ENCODE results near the gene WDR93. TPM values are rescaled to one million over a fixed set of nuclear protein-coding genes. Genes with fewer than 3 reads are reported as not detected.
A peak's percentile ranks its signal among the peaks of the same experiment; 100 is the strongest.

The WDR93 gene
- under 1 TPM in 8 of 12 donors, not detected in 4; 0.12 to 0.39 (median 0.23) TPM for polyA plus RNA-seq (ENCODE audit: insufficient read length in 12 of 12)
- long read RNA-seq, donor 1, partial matches to known transcripts, result 7 of 7 reads
- long read RNA-seq, donor 1, other reads (novel, unspliced or antisense), result 0 of 7 reads
- long read RNA-seq, donor 2, result 0 reads
- long read RNA-seq, donor 3, result 0 reads
- long read RNA-seq, donor 4, result 0 reads
- long read RNA-seq, donor 5, result 0 reads
- long read RNA-seq, donor 6, result 0 reads
- long read RNA-seq, donor 7, result 0 reads
- long read RNA-seq, donor 8, result 0 reads
- long read RNA-seq, donor 9, result 0 reads
- long read RNA-seq, donor 10, result 0 reads
- long read RNA-seq, donor 11, result 0 reads

GRCh38 chr15:89690276-89691218, at the start of gene WDR93, which contains the start of gene PEX11A:
Gene WDR93, plus strand, starts transcription at chr15:89690811. Its CDS starts 10,936 bp downstream, at chr15:89701747.
Gene PEX11A, minus strand, starts transcription at chr15:89690754. Its CDS starts 122 bp downstream, at chr15:89690632.
- DNase-seq, result peak; percentile 74

GRCh38 chr15:89641053-89641452, 49.6 kb upstream of the WDR93 start:
- no peak for DNase-seq

GRCh38 chr15:89642106-89642505, 48.5 kb upstream of the WDR93 start:
- DNase-seq, result no peak

DNA sequence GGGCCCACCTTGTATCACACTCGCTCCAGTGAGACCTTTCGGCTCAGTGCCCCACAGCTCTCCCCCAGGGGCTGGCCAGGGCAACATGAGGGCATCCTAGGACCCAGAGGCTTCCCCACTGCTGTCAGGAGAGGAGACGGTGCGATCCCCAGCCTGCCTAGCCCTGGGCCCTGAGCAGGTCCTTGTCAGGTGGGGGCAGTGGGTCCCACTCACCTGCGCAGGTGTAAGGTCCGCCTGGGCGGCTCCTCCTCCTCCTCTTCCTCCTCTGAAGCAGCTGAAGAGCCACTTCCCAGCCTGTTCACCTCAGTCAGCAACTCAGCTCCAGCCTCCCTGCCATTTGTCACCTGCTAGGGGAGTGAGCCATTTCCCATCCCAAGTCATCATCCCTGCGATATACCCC, 44.9 kb upstream of the WDR93 start:
- no peak for DNase-seq

DNA sequence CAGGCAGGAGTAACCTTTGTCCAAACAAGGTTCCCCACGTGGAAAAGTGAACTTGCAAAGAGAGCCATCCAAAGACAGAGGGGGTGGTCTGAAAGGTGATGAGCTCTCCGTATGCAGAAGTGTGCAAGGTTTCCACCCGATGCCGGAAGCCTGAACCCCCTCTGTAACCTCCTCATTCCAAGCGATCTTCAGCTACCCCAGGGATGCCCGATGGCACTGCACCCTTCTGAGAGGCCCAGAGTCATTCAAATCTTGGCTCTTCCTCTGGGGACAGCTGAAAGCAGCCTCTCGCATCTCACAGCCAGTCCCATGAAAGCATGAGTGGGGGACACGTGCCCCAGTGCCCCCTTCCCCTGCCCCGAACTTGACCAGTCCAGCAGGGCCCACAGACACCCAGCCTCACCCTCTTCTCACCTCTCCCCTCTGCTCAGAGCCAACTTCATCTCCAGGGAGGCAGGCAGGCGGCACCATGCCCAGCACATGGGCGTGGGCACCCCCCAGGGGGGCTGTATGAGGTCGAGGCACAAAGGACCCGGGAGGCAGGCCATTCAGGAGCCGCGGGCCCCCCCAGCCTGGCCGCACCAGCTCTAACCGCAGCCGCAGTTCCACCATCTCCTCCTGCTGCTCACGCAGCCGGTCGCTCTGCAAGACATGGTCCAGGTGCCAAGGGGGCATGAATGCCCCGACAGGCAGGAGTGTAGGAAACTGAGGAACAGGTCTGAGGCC, 44.0 kb upstream of the WDR93 start:
- DNase-seq, result no peak

DNA sequence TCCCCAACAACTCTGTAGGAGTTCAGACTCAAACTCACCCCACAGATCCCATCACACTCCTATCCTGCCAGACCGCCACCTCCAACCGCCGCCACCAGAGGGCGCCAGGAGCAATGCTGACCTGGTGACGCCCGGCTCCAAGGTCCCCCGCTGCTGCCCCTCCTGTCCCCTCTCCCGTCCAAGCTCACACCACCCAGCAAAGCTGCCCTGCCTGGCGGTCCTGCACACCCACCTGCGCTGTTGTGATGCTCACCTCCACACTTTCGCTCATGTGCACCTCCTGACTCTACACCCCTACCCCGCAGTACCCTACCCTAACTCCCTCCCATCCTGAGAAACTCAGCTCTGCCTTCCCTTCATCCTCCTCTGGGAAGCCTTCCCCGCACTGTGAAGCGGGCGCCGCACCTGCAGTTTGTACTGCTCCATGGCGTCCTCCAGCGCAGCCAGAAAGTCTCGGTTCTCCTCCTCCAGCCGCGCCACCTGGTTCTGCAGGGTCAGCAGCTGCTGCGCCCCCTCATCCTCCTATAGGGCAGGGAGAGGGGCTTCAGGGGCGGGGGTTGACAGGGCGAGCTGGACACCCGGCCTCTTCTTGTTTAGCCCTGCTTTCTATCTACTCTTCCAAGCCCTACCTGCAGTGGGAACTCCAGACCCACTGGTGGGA, 43.3 kb upstream of the WDR93 start:
- DNase-seq, result peak; percentile 64

- DNase-seq, result no peak
These were observed 42.3 kb upstream of the WDR93 start for GRCh38 chr15:89648106-89649012.

DNA sequence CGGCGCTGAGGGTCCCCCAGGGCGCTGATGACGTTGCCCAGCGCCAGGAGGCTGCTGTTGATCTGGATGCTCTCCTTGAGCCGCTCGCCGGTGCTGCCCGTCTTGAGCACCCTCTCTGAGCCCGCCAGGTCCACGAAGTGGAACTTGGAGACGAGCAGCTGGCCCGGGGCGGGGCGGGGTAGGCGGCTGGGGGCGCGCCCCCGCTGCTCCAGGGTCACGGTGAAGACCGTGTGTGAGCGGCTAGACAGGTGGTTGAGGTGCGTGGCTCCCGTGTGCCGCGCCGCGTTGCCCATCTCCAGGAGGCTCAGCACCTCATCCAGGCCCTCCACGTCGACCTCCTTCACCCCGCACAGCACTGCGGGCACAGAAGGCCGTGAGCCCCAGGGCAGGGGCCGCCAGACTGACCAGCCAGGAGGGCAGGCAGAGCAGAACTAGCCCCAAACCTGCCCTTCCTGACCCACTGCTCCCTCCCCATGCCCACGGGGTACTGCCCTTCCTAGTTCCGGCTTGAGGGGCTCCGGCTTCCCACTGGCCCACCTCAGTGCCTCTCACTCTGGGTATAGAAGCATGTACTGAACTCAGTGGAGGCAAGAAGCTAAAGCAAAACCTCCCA, 41.5 kb upstream of the WDR93 start:
- no peak for DNase-seq

- no peak for DNase-seq
These were observed 40.9 kb upstream of the WDR93 start for GRCh38 chr15:89649716-89650115.

GRCh38 chr15:89652131-89652530, 38.5 kb upstream of the WDR93 start:
- no peak for DNase-seq

DNA sequence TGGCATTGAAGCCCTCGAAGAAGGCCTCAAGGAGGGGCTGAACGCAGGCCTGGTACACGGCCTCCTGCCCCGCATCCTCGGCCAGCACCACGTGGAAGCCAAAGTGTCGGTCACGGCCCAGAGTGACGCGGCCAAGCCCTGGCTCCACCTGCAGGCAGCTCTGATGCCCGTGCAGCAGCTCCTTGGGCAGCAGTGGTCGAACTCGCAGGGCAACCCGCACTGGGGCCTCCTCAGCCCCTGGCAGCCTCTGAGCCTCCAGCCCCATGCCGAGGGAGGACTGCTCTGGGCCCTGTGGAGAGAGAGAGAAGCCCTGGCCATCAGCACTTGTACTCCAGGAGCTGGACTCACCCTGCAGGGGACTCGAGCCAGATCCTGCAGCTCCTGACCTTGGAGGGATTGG, 37.9 kb upstream of the WDR93 start:
- no peak for DNase-seq

DNA sequence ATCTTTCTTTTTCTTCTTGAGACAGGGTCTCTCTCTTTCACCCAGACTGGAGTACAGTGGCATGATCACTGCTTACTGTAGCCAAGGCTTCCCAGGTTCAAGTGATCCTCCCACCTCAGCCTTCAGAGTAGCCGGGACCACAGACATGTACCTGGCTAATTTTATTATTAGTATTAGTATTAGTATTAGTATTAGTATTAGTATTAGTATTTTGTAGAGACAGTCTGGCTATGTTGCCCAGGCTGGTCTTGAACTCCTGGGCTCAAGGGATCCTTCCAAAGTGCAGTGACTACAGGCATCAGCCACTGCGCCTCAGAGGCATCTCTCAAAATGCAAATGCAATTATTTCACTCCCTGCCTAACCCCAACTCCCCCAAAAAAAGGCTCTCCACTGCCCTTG, 37.0 kb upstream of the WDR93 start:
- DNase-seq, result no peak

- DNase-seq, result no peak
These were observed 36.3 kb upstream of the WDR93 start for GRCh38 chr15:89654301-89654761.

DNA sequence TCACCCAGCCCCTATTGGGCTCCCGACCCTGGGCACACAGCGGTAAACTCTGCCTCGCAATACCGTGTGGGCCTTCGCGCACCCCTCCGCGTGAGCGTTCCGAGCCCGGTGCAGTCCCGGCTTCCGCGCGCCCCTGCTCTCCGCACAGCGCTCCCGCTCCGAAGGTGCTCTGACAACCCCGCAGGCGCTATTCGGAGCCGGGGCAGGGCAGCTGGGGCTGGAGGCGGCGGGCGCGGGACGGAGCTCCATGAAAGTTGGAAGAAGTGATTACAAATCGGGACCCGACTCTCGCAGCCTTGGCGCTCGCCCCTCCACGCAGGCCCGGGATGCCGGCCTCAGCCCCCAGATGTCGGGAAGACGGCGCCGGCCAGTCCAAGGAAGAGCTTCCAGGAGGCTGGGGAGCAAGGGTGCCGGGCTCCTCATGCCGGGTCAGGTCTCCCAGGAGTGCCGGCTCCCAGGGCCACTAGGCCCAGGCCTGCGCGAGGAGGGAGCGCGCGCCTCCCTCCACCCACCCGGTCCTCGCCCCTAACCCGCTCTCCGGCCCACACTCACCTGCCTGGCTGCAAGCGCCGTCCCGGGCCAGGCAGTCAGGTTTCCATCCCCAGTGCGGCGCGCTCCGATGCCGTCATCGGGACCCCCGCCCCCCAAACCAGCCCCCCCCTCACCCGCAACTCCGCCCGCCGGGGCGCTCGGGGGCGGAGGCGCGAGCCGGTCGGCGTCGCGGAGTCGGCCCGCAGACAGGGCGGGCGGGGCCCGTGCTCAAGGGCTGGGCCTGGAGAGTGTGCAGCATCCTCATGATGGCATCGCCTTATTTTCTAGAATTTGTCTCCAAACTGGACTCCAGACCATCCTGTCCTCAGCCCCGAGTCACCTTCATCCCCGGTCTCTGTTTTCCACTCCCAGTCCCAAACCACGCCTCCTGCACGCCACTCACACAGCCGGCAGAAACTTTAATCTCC, 35.5 kb upstream of the WDR93 start, which contains the start of gene KIF7:
Gene KIF7, minus strand, starts transcription at position 621 of the 959 bp plus-strand sequence. CDS start 2,537 bp downstream, outside the sequence.
- peak; percentile 65 for DNase-seq

- DNase-seq, result no peak
These were observed 34.3 kb upstream of the WDR93 start for GRCh38 chr15:89656116-89656815.

DNA sequence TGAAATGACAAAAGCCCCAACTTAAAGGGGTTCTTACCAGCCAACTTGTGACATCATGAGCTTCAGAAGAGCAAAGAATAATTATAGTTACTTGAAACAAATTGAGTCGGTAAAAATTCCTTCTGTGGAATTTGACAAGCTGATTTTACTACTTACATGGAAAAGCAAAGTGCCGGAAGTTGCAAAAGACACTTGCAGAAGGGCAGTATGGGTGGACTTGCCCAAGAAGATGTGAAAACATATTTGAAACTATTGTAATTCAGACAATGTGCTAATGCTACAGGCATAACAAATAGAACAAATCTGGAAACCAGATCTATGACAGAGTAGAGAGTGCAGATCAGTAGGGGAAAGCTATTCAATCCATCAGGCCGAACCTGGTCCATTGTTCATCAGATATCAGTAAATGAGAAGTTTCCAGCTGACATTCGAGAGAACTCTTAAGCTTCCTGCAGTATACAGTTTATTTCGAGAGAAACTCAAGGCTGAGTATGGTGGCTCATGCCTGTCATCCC, 32.9 kb upstream of the WDR93 start:
- no peak for DNase-seq

DNA sequence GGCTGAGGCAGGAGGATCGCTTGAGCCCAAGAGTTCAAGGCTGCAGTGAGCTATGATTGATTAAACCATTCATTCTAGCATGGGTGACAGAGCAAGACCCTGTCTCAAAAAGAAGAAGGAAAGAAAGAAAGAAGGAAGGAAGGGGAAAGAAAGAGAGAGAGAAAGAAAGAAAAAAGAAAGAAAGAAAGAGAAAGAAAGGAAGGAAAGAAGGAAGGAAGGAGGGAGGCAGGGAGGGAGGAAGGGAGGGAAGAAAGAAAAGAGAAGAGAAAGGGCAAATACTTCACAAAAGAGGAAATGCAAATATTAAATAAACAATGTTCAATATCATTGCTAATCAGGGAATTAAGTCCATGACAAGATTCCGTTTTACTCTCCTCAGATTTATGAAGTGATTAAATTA, 31.3 kb upstream of the WDR93 start:
- DNase-seq, result no peak

DNA sequence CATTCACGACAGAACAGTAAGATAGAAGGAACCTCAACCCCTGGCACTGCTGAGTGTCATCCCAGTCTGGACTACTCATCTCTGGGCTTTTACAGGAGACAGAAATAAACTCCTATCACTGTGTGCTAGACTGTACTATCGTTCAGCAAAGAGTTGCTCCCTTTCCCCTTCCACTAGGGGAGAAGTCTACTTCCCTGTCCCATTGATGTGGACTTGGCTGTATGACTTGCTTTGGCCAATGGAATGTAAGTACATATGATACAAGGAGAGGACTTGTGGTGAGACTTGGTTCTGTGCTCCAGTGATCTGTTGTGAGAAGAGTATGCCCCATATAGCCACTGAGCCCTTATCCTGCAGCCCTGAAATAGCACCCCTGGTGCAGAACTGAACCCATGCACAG, 30.1 kb upstream of the WDR93 start:
- DNase-seq, result no peak
